ENCODE results near the gene IGF1. TPM values are rescaled to one million over a fixed set of nuclear protein-coding genes. Genes with fewer than 3 reads are reported as not detected.

The IGF1 gene
- total RNA-seq, 1 donor from 2014 or later, result 3.4 TPM

DNA sequence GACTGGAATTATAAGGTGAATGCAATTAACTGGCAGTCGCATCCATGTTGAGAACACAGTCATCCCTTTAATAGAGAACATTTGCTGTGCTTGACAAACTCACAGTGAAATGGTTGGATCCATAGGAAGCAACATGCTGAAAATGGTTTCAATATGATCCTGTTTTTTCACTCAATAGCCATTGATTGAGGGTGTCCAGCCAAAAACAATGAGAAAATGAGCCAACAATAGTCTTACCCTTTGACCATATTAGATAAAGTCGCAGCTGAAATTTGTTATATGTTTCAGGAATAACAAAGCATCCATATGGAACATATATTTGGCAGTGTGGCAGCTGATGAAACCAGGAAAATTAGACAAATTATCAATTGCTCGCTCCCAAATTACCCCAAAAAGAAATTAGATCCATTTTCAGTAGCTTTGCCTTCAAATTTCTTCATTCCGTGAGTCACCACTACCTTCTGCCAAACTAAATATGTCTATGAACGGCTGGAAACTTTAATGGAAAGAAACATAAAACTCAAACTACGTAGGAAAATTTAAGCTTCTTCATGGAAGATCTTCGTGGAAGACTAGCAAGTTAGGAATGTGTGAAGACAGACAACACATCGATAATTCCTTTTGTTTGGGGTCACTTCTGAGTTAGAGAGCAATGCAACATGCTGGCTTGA lies 17.4 kb downstream of the IGF1 start:
- no peaks in the 10 kb centered on the region for H3K9me3 Mint-ChIP-seq (ENCODE audit: unreplicated experiment)
- H3K4me1 Mint-ChIP-seq (ENCODE audit: unreplicated experiment), result no peaks in the 10 kb centered on the region
- DNase-seq (ENCODE audit: low spot score), result no peak
- no peak for TF ChIP-seq CTCF (IDR thresholded peaks at IDR 0.05; ENCODE audit: unreplicated experiment)
- no peak overlapping the region for H3K27ac Mint-ChIP-seq (ENCODE audit: unreplicated experiment)
- H3K4me3 Mint-ChIP-seq (ENCODE audit: unreplicated experiment), result no peak overlapping the region
- no peaks in the 10 kb centered on the region for H3K27me3 Mint-ChIP-seq (ENCODE audit: unreplicated experiment)
- no peaks in the 10 kb centered on the region for H3K36me3 Mint-ChIP-seq (ENCODE audit: low read depth, unreplicated experiment)

DNA sequence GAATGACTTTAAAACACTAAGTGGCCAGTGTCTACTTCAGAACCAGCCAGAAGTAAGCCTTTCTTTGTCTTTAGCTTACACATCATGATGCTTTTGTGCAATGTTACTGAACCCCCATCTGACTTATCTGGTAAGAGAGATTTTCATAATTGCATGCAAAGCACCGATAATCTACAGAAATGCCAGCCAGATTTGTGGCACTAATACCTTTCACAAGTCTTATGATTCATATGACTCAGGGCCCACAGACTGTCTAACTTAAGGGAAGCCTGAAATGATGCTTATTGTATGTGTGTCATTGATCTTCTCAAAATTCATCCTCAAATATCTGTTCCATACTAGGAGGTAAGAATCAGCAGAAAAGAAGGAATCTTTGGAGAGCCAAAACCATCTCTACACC lies 18.0 kb downstream of the IGF1 start:
- Mint-ChIP-seq H3K27ac (ENCODE audit: unreplicated experiment) (no peak overlapping the region), H3K4me1 (ENCODE audit: unreplicated experiment) (no peaks in the 10 kb centered on the region), H3K36me3 (ENCODE audit: low read depth, unreplicated experiment) (no peaks in the 10 kb centered on the region), H3K27me3 (ENCODE audit: unreplicated experiment) (no peaks in the 10 kb centered on the region), H3K9me3 (ENCODE audit: unreplicated experiment) (no peaks in the 10 kb centered on the region), H3K4me3 (ENCODE audit: unreplicated experiment) (no peak overlapping the region)
- no peak for DNase-seq (ENCODE audit: low spot score)
- TF ChIP-seq CTCF (IDR thresholded peaks at IDR 0.05; ENCODE audit: unreplicated experiment), result no peak

GRCh38 chr12:102461501-102461900 lies 18.9 kb downstream of the IGF1 start:
- H3K9me3 Mint-ChIP-seq (ENCODE audit: unreplicated experiment), result no peaks in the 10 kb centered on the region
- DNase-seq (ENCODE audit: low spot score), result no peak
- no peaks in the 10 kb centered on the region for H3K4me1 Mint-ChIP-seq (ENCODE audit: unreplicated experiment)
- H3K27me3 Mint-ChIP-seq (ENCODE audit: unreplicated experiment), result no peaks in the 10 kb centered on the region
- H3K4me3 Mint-ChIP-seq (ENCODE audit: unreplicated experiment), result no peak overlapping the region
- H3K27ac Mint-ChIP-seq (ENCODE audit: unreplicated experiment), result no peak overlapping the region
- TF ChIP-seq CTCF (IDR thresholded peaks at IDR 0.05; ENCODE audit: unreplicated experiment), result no peak
- H3K36me3 Mint-ChIP-seq (ENCODE audit: low read depth, unreplicated experiment), result no peaks in the 10 kb centered on the region

DNA sequence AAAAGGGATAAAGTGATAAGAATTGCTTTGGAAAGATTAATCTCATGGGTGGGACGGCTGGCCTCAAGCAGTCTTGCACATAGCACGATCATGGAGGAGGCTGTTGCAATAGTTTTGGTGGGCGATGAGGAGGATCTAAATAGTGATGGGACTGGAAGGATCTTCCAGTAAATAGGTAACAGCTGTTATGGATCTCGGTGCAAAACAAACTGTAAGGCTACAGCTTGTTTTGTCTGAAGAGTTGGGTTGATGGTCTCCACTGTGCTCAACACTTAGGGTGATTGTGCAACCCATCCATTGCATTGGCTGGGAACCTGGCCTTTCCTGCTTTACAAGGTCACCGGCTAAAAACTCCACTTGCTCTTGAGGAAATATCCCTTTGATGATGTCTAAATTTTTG lies 21.0 kb downstream of the IGF1 start:
- H3K4me3 Mint-ChIP-seq (ENCODE audit: unreplicated experiment), result no peak overlapping the region
- TF ChIP-seq CTCF (IDR thresholded peaks at IDR 0.05; ENCODE audit: unreplicated experiment), result no peak
- no peaks in the 10 kb centered on the region for H3K27me3 Mint-ChIP-seq (ENCODE audit: unreplicated experiment)
- no peak for DNase-seq (ENCODE audit: low spot score)
- H3K4me1 Mint-ChIP-seq (ENCODE audit: unreplicated experiment), result peaks cover 5% of the 10 kb centered on the region
- H3K36me3 Mint-ChIP-seq (ENCODE audit: low read depth, unreplicated experiment), result no peaks in the 10 kb centered on the region
- no peaks in the 10 kb centered on the region for H3K9me3 Mint-ChIP-seq (ENCODE audit: unreplicated experiment)
- no peak overlapping the region for H3K27ac Mint-ChIP-seq (ENCODE audit: unreplicated experiment)

- H3K9me3 Mint-ChIP-seq (ENCODE audit: unreplicated experiment), result no peaks in the 10 kb centered on the region
- H3K27me3 Mint-ChIP-seq (ENCODE audit: unreplicated experiment), result no peaks in the 10 kb centered on the region
- no peak overlapping the region for H3K27ac Mint-ChIP-seq (ENCODE audit: unreplicated experiment)
- no peaks in the 10 kb centered on the region for H3K36me3 Mint-ChIP-seq (ENCODE audit: low read depth, unreplicated experiment)
- no peak for TF ChIP-seq CTCF (IDR thresholded peaks at IDR 0.05; ENCODE audit: unreplicated experiment)
- DNase-seq (ENCODE audit: low spot score), result no peak
- H3K4me3 Mint-ChIP-seq (ENCODE audit: unreplicated experiment), result no peak overlapping the region
- peaks cover 5% of the 10 kb centered on the region for H3K4me1 Mint-ChIP-seq (ENCODE audit: unreplicated experiment)
Measured at GRCh38 chr12:102454808-102455760, 25.3 kb downstream of the IGF1 start.

All from endothelial cell (in vitro differentiated cells).